ENCODE results near the gene LMO7. TPM values are rescaled to one million over a fixed set of nuclear protein-coding genes. Genes with fewer than 3 reads are reported as not detected.
"Not testable (repeated sequence)": the region's sequence is repeated elsewhere in the genome, so short reads cannot be mapped to it uniquely, and the experiment has no call there.

Gene LMO7
- polyA plus RNA-seq, 10 donors: 74.6 to 192 (median 133) TPM

DNA sequence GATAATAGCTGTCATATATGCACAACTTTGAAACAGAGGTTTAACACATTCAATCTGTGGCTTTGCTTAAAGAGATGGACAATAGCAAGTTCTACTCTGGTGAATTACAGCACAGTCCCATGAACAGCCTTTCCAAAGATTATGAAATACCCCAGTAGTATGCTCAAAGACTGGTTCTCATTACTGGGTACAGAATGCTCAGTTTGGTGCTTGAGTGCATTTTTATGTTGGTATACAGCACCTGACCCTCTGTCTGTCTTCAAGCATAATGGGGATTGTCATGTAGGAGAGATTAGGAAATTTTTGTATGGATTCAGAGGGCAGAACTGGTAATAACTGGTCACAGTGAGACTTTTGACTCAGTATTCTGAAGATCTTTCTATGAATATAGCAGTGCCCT is 7.6 kb downstream of the LMO7 start:
- no peak for DNase-seq

- DNase-seq: no peak
These were observed 9.0 kb downstream of the LMO7 start for GRCh38 chr13:75645141-75645540.

GRCh38 chr13:75647126-75647784 is 11.1 kb downstream of the LMO7 start:
- DNase-seq: no peak

GRCh38 chr13:75648446-75648845 is 12.3 kb downstream of the LMO7 start:
- no peak for DNase-seq

DNA sequence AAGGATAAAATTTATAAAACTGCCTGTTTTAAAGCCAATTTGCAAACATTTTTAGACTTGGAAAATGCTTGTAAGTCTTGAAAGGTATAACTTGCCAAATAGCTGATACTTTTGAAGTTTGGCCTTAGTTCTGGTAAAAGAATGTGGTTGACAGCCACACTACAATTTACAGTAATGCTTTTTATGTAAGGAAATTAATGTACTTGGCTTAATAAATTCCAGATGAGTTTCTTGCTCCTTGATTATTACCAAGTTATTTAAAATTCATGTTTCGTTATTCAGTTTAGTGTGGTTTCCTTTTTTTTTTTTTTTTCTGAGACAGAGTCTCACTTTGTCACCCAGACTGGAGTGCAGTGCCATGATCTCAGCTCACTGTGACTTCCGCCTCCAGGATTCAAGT is 14.9 kb downstream of the LMO7 start:
- peak in 1 of 3 donors; percentile 42 for DNase-seq

DNA sequence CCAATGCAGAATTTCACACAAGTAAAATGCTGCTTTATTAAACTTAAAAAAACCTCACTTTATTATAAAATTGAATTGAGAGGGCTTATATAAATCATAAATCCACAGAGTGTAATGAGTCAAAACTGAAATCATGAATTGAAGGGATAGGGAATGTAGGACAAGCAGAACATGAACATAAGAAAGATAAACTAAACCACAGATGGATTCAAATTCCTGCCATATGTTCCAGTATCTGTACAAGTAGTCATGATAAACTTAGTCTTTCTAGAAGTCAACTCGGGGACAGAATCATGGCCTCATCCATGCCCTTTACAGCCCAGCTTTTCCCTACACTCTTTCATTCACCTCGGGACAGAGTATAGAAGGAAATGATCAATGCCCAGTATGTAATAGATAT is 16.6 kb downstream of the LMO7 start:
- no peak for DNase-seq

GRCh38 chr13:75656425-75656989 is 20.4 kb downstream of the LMO7 start:
- no peak for DNase-seq

- DNase-seq: no peak
These were observed 21.0 kb downstream of the LMO7 start for GRCh38 chr13:75657111-75657510.

DNA sequence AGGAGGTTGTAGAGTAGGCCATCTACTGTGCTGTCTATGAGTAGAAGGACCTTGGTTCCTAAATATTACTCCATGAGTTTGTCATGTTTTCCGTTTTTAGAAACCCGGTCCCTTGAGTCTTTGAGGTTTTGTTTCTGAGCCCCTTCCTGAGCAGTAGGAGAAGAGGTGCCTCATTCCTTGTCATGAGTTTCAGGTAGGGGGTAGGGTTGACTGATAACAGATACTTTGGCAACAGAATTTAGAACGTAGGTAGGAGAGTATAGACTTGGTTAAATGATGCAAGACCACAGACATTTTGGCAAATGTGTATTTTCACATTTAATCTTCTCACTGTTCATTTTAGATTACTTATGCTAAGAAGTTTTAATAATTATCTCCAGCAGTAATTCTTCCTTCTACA is 24.6 kb downstream of the LMO7 start:
- DNase-seq: no peak

DNA sequence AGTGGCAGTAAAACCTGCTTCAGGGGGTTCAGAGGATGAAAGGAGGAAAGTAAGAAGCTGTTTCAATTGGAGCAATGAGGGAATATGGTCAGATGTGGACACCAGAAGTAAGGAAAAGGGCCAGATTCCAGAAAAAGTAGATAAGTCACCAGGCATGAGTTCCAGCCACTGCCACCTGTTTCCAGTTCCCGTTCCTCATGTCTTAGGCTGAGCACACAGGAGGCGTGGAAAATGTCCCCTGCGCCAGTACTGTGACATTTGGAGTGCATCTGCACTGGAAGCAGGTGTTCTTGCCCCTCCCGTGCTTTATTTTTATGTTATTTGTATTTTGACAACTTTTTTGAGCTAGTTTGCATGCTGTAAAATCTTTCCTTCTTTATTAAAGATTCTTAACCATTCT is 25.3 kb downstream of the LMO7 start:
- no peak for DNase-seq

DNA sequence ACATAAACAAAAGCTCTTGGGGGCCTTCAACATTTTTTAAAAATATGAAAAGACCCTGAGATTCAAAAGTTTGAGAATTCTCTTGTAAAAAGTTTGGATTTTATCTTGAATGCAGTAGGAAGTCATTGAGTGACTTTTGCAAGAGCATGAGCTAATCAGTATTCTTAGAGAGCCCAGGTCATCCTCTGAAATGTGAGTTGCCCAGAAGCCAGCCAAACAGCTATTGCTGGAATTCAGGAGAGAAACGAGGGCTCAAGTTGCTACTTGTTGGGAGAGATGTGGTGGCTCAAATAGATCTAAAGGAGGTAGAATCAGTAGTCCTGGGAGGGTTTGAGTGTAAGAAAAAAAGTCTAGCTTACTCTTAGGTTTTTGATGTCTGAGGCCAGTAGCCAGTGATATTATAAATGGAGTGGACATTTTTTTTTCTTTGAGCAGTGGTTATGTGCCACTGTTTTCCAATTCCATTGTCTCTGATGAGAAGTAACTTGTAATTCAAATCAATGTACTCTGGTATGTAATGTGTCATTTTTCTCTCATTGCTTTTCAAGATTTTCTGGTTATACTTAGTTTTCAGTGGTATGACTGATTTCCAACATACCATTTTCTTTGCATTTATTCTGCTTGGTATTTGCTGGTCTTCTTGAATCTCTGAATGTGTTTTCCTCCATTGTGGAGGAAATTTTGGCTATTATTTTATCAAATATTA is 30.7 kb downstream of the LMO7 start:
- peak in 1 of 3 donors; percentile 18 for DNase-seq

GRCh38 chr13:75669706-75670105 is 33.6 kb downstream of the LMO7 start:
- no peak for DNase-seq

DNA sequence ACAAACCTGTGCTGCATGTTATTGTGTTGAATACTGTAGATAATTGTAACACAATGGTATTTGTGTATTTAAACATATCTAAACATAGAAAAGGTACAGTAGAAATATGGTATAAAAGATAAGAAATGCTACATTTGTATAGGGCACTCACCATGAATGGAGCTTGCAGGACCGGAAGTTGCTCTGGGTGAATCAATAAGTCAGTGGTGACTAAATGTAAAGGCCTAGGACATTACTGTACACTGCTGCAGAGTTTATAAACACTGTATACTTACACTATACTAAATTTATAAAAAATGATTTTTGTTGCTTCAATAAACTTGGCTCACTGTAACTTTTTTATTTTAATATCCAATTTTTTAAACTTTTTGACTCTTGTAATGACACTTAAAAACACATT is 34.4 kb downstream of the LMO7 start:
- no peak for DNase-seq

GRCh38 chr13:75675421-75675820 is 39.3 kb downstream of the LMO7 start:
- no peak for DNase-seq

- DNase-seq: no peak
These were observed 43.3 kb downstream of the LMO7 start for GRCh38 chr13:75679459-75679858.

GRCh38 chr13:75680251-75680650 is 44.1 kb downstream of the LMO7 start:
- not testable (repeated sequence) for DNase-seq

- DNase-seq: no peak
These were observed 46.2 kb downstream of the LMO7 start for GRCh38 chr13:75682326-75682725.

GRCh38 chr13:75685239-75685697 is 49.1 kb downstream of the LMO7 start:
- DNase-seq: peak in 1 of 3 donors; percentile 49

- DNase-seq: peak in 2 of 3 donors; percentile 9 to 45
These were observed 51.1 kb downstream of the LMO7 start for GRCh38 chr13:75687150-75687763.

GRCh38 chr13:75689686-75690085 is 53.6 kb downstream of the LMO7 start:
- no peak for DNase-seq

DNA sequence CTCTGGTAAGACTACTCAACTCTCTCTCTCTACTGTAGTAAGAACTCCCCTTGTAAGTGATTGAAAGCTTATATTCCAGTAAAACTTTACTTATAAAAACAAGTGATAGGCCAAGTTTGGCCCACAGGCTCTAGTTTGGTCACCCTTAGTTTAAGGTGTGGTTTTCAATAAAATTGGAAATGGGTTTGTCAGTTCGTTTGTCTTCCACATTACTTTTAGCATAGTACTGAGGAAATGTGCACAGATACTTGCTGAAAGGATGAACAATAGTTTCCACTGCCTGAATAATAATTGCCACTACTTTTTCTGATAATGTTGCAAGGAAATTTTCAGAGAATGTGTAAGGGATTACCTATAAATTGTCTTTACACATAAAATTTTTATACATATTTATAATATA is 54.5 kb downstream of the LMO7 start:
- DNase-seq: no peak

DNA sequence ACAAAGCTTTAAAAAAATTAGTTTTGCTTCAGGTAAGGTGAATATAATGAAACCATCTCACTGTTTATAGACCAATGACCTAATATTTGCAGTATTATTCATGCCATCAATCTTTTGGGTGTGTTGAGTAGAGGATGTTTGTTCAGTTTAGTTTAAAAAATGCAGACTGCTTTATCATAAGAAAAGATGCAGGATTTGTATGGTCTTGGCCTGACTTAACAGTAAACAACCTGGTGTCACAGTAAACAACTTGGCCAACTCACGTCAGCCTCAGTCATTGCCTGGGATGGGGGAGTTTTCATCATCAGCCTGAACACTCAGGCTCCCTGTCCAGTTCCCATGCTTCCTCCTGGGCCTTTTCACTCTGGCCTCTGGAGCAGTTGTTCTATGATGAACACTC is 55.1 kb downstream of the LMO7 start:
- DNase-seq: no peak

DNA sequence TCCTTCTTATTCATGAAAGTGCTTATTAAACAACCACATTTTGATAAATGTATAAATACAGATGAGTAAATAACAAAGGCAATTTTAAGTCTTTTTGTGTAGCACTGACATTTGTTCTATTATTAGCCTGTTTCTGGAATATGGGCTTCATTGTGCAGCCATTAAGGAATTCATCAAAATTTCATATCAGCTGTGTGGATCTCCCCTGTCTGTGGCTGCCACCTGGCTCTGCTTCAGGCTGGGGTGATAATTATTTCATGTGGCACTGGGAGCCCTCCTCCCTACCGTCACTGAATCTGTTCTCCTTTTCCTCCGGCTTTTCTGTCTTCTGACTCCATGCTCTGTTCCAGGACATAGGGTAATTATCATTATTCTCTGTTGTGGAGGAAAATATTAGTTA is 57.1 kb downstream of the LMO7 start:
- DNase-seq: no peak
